A549 (cell line): Measurements from ENCODE around the gene CBX4. TPM values are rescaled to one million over a fixed set of nuclear protein-coding genes. Genes with fewer than 3 reads are reported as not detected.

Source experiments
- ATAC-seq, 2 experiments: fragments of 200-7000 bp in 1 of 2; fragments of >200 bp in 1 of 2; cut with Nextera tagmentation in 1 of 2; cut with Tn5 transposase in 1 of 2; 3 replicates each; pipeline versions ENCODE4 v1.8.0 to v1.9.1; 2018 to 2020; ENCODE audit warnings: mild to moderate bottlenecking in 1 of 2, moderate library complexity in 1 of 2
- CTCF ChIA-PET: fragments of 300-600 bp; sonication (Branson Sonifier 250); formaldehyde crosslinking; extraction: SDS; loops from one replicate; lab custom pipeline; 2021; ENCODE audit warnings: antibody characterized with exemption, inconsistent platforms; lab: Yijun Ruan, JAX
- POLR2A ChIA-PET: fragments of 350-600 bp; formaldehyde crosslinking; extraction: SDS; loops from one replicate; lab custom pipeline; 2021; ENCODE audit warnings: antibody characterized with exemption, inconsistent platforms; lab: Yijun Ruan, JAX
- DNase-seq, 2 experiments: peaks; one replicate each; pipeline versions ENCODE4 v3.0.0 to v3.0.0-alpha.2; 2011 to 2016; ENCODE audit warnings: low read depth in 1 of 2, low spot score in 1 of 2
- FAIRE-seq: peaks from 2 replicates; lab custom pipeline; 2011; peaks lifted over from hg19 to GRCh38; lab: Jason Lieb, UNC
- H3K27ac ChIP-seq, 2 experiments: fragments of >200 bp; sonication (Bioruptor Twin); formaldehyde crosslinking; 3 replicates each; pipeline ENCODE4 v1.5.1; 2016 to 2017
- H3K4me1 ChIP-seq: fragments of >200 bp; sonication (Bioruptor Twin); formaldehyde crosslinking; 3 replicates; pipeline ENCODE4 v1.6.1; 2016
- H3K4me2 ChIP-seq: fragments of >200 bp; sonication (Bioruptor Twin); formaldehyde crosslinking; 3 replicates; pipeline ENCODE4 v1.6.1; 2016
- H3K4me3 ChIP-seq: fragments of >200 bp; sonication (Bioruptor Twin); formaldehyde crosslinking; 3 replicates; pipeline ENCODE4 v1.5.1; 2016
- H3K9me3 ChIP-seq: fragments of >200 bp; sonication (Bioruptor Twin); formaldehyde crosslinking; 3 replicates; pipeline ENCODE4 v1.6.1; 2016
- FOSB ChIP-seq: fragments of 250-450 bp; sonication (Bioruptor Pico); IDR thresholded peaks from 2 replicates; pipeline ENCODE4 v1.5.0; 2020; ENCODE audit warnings: mild to moderate bottlenecking, moderate library complexity
- RAD21 ChIP-seq, 2 experiments: fragments of >200 bp in 1 of 2; sonication (Bioruptor Twin) in 1 of 2; formaldehyde crosslinking in 1 of 2; IDR thresholded peaks in 1 of 2; conservative IDR thresholded peaks in 1 of 2; 2 replicates in 1 of 2; 3 replicates in 1 of 2; pipeline ENCODE4 v1.6.1; 2012 to 2018; ENCODE audit warnings: inconsistent platforms in 1 of 2
- WGBS: methylation state at CpG from one replicate; pipeline ENCODE4 v1.1.6; 2017; ENCODE audit errors: missing lambda C conversion rate; 5-methylcytosine and 5-hydroxymethylcytosine counted together
- polyA plus RNA-seq, 4 experiments: library from polyadenylated mRNA; depleted of rRNA in 3 of 4; stranded (reverse); fragments of >200 nt; fragmentation: RNase III in 1 of 4; extraction: RNeasy Plus Mini Kit Qiagen cat#74134 plus additional on column Dnase treatment in 1 of 4; gene quantifications; 2 replicates in 3 of 4; 3 replicates in 1 of 4; pipeline ENCODE4 v1.2.3, GENCODE V29; 2011 to 2017
- TF ChIP-seq, protein P1 (sequence below): IDR thresholded peaks from 2 replicates; pipeline ENCODE4 v1.6.1; 2012

The CBX4 gene
- polyA plus RNA-seq, 2 of the 4 experiments (the other 2 are of a cell fraction), result 31.0 to 34.1 TPM

DNA sequence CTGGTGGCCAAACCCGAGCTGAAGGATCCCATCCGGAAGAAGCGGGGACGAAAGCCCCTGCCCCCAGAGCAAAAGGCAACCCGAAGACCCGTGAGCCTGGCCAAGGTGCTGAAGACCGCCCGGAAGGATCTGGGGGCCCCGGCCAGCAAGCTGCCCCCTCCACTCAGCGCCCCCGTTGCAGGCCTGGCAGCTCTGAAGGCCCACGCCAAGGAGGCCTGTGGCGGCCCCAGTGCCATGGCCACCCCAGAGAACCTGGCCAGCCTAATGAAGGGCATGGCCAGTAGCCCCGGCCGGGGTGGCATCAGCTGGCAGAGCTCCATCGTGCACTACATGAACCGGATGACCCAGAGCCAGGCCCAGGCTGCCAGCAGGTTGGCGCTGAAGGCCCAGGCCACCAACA, 55.3 kb downstream of the CBX4 start:
- Histone ChIP-seq H3K9me3 (no peaks in the 10 kb centered on the region), H3K4me1 (peaks cover 6% of the 10 kb centered on the region), H3K4me2 (no peak overlapping the region), H3K4me3 (no peak overlapping the region), H3K27ac (no peak overlapping the region)
- no peak for TF ChIP-seq RAD21 (conservative IDR thresholded peaks at IDR 0.05 in 1 of 2, IDR thresholded peaks at IDR 0.05 in 1 of 2)
- TF ChIP-seq, protein P1, sequence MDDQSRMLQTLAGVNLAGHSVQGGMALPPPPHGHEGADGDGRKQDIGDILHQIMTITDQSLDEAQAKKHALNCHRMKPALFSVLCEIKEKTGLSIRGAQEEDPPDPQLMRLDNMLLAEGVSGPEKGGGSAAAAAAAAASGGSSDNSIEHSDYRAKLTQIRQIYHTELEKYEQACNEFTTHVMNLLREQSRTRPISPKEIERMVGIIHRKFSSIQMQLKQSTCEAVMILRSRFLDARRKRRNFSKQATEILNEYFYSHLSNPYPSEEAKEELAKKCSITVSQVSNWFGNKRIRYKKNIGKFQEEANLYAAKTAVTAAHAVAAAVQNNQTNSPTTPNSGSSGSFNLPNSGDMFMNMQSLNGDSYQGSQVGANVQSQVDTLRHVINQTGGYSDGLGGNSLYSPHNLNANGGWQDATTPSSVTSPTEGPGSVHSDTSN, result no peak
- no peak for TF ChIP-seq FOSB (CRISPR knock-in tag)
- DNase-seq, result no peak
- ChIA-PET POLR2A (no interaction called here), CTCF (interaction anchor here (0.7 to 4.7 kb wide), 12 partner anchors 10 to 225 kb away, joined by 3 to 32 read pairs (median 6); partner anchors contain the start of gene CBX4)
- ATAC-seq, result no peak
- 91% methylated on average over 17 of the region's 18 CpGs for WGBS
- FAIRE-seq, result no peak

Other genes with a start within 250 kb of the CBX4 start
- 3.3 and 6.7 TPM in 2 replicates for gene RBFOX3, start 228.4 kb downstream of the CBX4 start, polyA plus RNA-seq (2011; rRNA removed)
- 2.6 to 3.4 TPM (median 3.1 TPM) in 3 replicates for gene RBFOX3, start 228.4 kb downstream of the CBX4 start, polyA plus RNA-seq (2017; fragmentation: RNase III; extraction: RNeasy Plus Mini Kit Qiagen cat#74134 plus additional on column Dnase treatment)
- gene ENPP7, start 108.5 kb downstream of the CBX4 start, polyA plus RNA-seq (2011; rRNA removed), result not detected in 2 replicates
- gene ENPP7, start 108.5 kb downstream of the CBX4 start, polyA plus RNA-seq (2017; fragmentation: RNase III; extraction: RNeasy Plus Mini Kit Qiagen cat#74134 plus additional on column Dnase treatment), result not detected in 3 replicates
- gene CBX2, start 61.3 kb downstream of the CBX4 start, polyA plus RNA-seq (2011; rRNA removed), result 7.4 and 8.2 TPM in 2 replicates
- 13.6 to 16.4 TPM (median 14.9 TPM) in 3 replicates for gene CBX2, start 61.3 kb downstream of the CBX4 start, polyA plus RNA-seq (2017; fragmentation: RNase III; extraction: RNeasy Plus Mini Kit Qiagen cat#74134 plus additional on column Dnase treatment)
- gene CBX8, start 42.4 kb downstream of the CBX4 start, polyA plus RNA-seq (2011; rRNA removed), result 1.5 and 2.8 TPM in 2 replicates
- 11.0 to 13.1 TPM (median 11.9 TPM) in 3 replicates for gene CBX8, start 42.4 kb downstream of the CBX4 start, polyA plus RNA-seq (2017; fragmentation: RNase III; extraction: RNeasy Plus Mini Kit Qiagen cat#74134 plus additional on column Dnase treatment)
- gene TBC1D16, start 196.4 kb upstream of the CBX4 start, polyA plus RNA-seq (2011; rRNA removed), result 8.9 and 12.9 TPM in 2 replicates
- 11.5 to 12.5 TPM (median 12.3 TPM) in 3 replicates for gene TBC1D16, start 196.4 kb upstream of the CBX4 start, polyA plus RNA-seq (2017; fragmentation: RNase III; extraction: RNeasy Plus Mini Kit Qiagen cat#74134 plus additional on column Dnase treatment)
- 4.3 and 5.9 TPM in 2 replicates for gene CCDC40, start 197.2 kb upstream of the CBX4 start, polyA plus RNA-seq (2011; rRNA removed)
- 8.2 to 12.6 TPM (median 11.3 TPM) in 3 replicates for gene CCDC40, start 197.2 kb upstream of the CBX4 start, polyA plus RNA-seq (2017; fragmentation: RNase III; extraction: RNeasy Plus Mini Kit Qiagen cat#74134 plus additional on column Dnase treatment)